ENCODE data around the gene UXS1.

DNA sequence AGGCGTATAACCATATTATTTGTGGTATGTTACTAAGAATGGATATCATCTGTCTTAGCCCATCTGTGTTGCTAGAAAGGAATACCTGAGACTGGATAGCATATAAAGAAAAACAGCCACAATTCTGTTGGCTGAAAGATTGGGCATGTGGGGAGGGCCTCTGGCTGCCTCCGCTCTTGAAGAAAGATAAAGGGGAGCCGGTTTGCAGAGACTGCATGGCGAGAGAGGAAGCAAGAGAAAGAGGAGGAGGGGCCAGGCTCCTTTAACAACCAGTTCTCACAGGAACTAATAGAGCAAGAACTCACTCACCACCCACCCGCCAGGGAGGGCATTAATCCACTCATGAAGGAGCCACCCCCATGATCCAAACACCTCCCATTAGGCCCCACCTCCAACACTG is 29.2 kb upstream of the UXS1 start:
- TF ChIP-seq, protein P1, sequence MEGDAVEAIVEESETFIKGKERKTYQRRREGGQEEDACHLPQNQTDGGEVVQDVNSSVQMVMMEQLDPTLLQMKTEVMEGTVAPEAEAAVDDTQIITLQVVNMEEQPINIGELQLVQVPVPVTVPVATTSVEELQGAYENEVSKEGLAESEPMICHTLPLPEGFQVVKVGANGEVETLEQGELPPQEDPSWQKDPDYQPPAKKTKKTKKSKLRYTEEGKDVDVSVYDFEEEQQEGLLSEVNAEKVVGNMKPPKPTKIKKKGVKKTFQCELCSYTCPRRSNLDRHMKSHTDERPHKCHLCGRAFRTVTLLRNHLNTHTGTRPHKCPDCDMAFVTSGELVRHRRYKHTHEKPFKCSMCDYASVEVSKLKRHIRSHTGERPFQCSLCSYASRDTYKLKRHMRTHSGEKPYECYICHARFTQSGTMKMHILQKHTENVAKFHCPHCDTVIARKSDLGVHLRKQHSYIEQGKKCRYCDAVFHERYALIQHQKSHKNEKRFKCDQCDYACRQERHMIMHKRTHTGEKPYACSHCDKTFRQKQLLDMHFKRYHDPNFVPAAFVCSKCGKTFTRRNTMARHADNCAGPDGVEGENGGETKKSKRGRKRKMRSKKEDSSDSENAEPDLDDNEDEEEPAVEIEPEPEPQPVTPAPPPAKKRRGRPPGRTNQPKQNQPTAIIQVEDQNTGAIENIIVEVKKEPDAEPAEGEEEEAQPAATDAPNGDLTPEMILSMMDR (IDR thresholded peaks at IDR 0.05; ENCODE audit: borderline replicate concordance, extremely low read depth, low read length, poor library complexity, severe bottlenecking): no peak
- no peak for TF ChIP-seq EZH2 (IDR thresholded peaks at IDR 0.05; ENCODE audit: borderline replicate concordance, low read depth, low read length, severe bottlenecking)

Measured in DND-41 (cell line).